HG02938 (cell line): ENCODE results near the gene ANKMY1.

ENCODE experiments used
- ATAC-seq: cut with Tn5 transposase; IDR thresholded peaks from one replicate; pipeline ENCODE4 v1.9.1; 2021; ENCODE audit warnings: mild to moderate bottlenecking, moderate library complexity; ENCODE audit not compliant: unreplicated experiment

ANKMY1 gene

GRCh38 chr2:240557808-240558207, at the start of gene ANKMY1:
Gene ANKMY1 (minus strand): TSS chr2:240557988. CDS start chr2:240557335, 653 bp downstream.
- no peak for ATAC-seq

- no peak for ATAC-seq
These were observed 48.3 kb upstream of the ANKMY1 start for GRCh38 chr2:240605867-240606743.

GRCh38 chr2:240604939-240605716, 47.3 kb upstream of the ANKMY1 start:
- ATAC-seq = no peak

GRCh38 chr2:240604291-240604938, 46.6 kb upstream of the ANKMY1 start:
- no peak for ATAC-seq

GRCh38 chr2:240603846-240604245, 46.1 kb upstream of the ANKMY1 start:
- no peak for ATAC-seq

GRCh38 chr2:240603081-240603835, 45.5 kb upstream of the ANKMY1 start:
- ATAC-seq = no peak

- ATAC-seq = no peak
These were observed 44.7 kb upstream of the ANKMY1 start for GRCh38 chr2:240602266-240603050.

GRCh38 chr2:240601831-240602160, 44.0 kb upstream of the ANKMY1 start:
- ATAC-seq = no peak

GRCh38 chr2:240601061-240601830, 43.5 kb upstream of the ANKMY1 start:
- no peak for ATAC-seq

- ATAC-seq = no peak
These were observed 42.7 kb upstream of the ANKMY1 start for GRCh38 chr2:240600451-240600961.

- no peak for ATAC-seq
These were observed 41.4 kb upstream of the ANKMY1 start for GRCh38 chr2:240599141-240599583.

- no peak for ATAC-seq
These were observed 40.6 kb upstream of the ANKMY1 start for GRCh38 chr2:240598311-240598911.

GRCh38 chr2:240597419-240598181, 39.8 kb upstream of the ANKMY1 start:
- ATAC-seq = no peak

GRCh38 chr2:240597054-240597418, 39.2 kb upstream of the ANKMY1 start:
- ATAC-seq = no peak

- no peak for ATAC-seq
These were observed 38.7 kb upstream of the ANKMY1 start for GRCh38 chr2:240596491-240596931.

GRCh38 chr2:240596080-240596460, 38.3 kb upstream of the ANKMY1 start:
- no peak for ATAC-seq

GRCh38 chr2:240595381-240596079, 37.7 kb upstream of the ANKMY1 start:
- ATAC-seq = no peak
